GM12801 (cell line): ENCODE data around the gene MTREX.

ENCODE experiments used
- CTCF ChIP-seq: IDR thresholded peaks from one replicate; pipeline ENCODE4 v1.5.1; 2011; ENCODE audit warnings: control low read depth; ENCODE audit not compliant: insufficient read length; ENCODE audit errors: extremely low read depth

The MTREX gene

GRCh38 chr5:55393501-55394175, 85.8 kb downstream of the MTREX start:
- TF ChIP-seq CTCF = no peak

- no peak for TF ChIP-seq CTCF
These were observed 94.4 kb downstream of the MTREX start for GRCh38 chr5:55402199-55402598.

GRCh38 chr5:55406292-55406691, 98.5 kb downstream of the MTREX start:
- TF ChIP-seq CTCF = no peak

GRCh38 chr5:55407059-55407684, 99.4 kb downstream of the MTREX start:
- no peak for TF ChIP-seq CTCF

GRCh38 chr5:55407984-55408383, 100.2 kb downstream of the MTREX start:
- no peak for TF ChIP-seq CTCF

GRCh38 chr5:55409775-55410174, 102.0 kb downstream of the MTREX start:
- no peak for TF ChIP-seq CTCF

GRCh38 chr5:55410845-55411244, 103.1 kb downstream of the MTREX start:
- TF ChIP-seq CTCF = no peak
